SK-N-DZ (cell line): ENCODE measurements around the gene SH2D5.
A peak's percentile ranks its signal among the peaks of the same experiment; 100 is the strongest.
"Not testable (repeated sequence)": the region's sequence is repeated elsewhere in the genome, so short reads cannot be mapped to it uniquely, and the experiment has no call there.

Source experiments
- DNase-seq: peaks from one replicate; pipeline ENCODE4 v3.0.0-alpha.2; 2015; ENCODE audit warnings: low spot score

SH2D5 gene

GRCh38 chr1:20728371-20729154 lies 3.9 kb downstream of the SH2D5 start:
- no peak for DNase-seq

DNA sequence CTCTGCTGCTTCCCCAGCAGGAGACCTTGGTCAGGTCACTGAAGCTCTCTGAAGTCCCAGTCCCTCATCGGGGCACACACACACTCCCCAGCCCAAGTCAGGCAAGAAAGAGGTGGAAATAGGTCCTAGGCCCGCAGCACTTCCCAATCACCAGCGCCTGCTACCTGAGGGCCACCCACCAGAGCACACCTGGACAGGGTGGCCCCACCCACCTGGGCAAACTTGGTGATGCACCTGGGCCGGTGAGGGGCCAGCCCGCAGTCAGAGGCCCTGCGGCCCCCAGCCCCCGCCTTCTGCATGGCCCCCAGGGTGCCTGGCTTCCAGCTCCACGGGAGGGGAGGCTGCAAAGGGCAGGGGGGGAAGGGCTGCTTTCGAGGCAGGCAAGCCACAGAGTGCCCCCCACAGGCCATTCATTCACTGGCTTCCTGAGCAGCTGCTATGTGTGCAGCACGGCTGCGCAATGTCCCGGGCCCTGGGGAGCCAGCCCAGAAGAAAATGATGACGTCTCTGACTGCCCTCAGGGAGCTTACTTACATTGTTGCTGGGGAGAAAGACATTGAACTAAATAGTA lies 4.7 kb downstream of the SH2D5 start:
- no peak for DNase-seq

DNA sequence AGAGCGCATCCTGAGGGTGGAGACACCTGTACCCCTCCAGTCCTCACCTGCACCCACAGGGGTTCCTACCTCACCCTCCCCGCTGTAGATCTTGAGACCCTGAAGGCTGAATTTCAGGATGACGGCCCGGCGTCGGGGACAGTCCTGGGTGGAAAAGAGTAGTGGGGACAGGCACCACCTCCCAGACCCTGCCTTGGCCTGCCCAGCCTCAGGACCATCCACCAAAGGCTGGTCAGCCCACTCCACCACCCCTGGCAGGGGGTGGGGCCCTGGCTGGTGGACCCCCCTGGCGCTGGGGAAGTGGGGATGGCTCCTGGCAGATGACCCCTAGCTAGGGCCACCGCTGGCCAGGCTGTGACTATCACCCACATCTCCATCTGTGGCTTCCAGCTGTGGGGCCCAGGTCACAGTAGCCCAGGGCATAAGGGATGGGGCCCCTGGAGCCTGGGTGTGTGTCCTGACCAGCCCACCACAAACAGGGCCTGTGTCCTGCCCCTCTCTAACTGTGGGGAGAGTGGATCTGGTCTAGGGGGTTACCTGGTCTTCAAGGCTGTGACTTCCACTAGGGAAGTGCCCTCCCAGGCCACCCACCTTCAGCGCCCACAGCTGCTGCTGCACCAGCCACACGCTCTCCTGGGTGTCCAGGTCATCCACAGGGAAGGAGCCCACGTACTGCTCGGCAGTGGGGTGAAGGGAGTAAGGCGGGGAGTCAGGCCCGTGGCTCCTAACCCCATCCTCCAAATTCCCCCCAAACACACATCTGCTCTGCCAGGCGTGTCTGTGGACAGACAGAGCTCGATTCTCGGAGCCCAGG lies 5.4 kb downstream of the SH2D5 start:
- no peak for DNase-seq

DNA sequence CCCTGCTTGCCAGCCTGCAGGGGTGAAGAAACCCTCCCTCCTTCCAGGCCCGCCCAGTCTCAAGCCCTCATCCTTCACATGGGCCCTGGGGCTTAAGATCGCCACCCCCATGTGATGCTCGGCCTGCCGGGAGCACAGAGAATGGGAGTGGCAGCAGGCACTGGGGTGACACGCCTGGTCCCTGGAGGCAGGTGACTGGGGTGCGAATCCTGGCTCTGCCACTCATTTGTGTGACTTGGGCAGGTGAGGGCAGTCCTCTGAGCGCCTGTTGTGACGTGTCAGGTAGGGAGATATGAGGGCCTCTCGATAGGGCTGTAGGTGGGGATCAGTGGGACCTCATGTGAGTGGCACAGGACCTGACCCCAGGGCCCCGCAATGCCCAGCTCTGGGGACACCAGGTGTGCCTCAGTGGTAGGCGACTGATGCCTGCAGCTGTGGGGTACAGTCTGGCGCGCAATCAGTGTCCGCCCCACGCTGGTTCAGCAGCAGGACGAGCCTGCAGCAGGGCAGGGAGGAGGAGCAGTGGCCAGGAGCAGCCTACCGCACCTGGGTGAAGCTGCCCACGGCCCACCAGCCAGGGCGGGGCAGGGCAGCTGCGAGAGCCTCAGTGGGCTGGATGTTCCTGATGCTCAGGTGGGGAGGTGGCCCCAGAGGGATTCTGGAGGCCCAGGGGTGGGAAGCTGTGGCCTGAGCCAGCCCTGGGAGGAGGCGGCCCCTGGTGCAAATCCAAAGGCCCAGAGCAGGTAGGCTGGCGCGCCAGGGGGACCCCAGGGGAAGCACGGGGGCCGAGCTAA lies 6.2 kb downstream of the SH2D5 start:
- DNase-seq: no peak

DNA sequence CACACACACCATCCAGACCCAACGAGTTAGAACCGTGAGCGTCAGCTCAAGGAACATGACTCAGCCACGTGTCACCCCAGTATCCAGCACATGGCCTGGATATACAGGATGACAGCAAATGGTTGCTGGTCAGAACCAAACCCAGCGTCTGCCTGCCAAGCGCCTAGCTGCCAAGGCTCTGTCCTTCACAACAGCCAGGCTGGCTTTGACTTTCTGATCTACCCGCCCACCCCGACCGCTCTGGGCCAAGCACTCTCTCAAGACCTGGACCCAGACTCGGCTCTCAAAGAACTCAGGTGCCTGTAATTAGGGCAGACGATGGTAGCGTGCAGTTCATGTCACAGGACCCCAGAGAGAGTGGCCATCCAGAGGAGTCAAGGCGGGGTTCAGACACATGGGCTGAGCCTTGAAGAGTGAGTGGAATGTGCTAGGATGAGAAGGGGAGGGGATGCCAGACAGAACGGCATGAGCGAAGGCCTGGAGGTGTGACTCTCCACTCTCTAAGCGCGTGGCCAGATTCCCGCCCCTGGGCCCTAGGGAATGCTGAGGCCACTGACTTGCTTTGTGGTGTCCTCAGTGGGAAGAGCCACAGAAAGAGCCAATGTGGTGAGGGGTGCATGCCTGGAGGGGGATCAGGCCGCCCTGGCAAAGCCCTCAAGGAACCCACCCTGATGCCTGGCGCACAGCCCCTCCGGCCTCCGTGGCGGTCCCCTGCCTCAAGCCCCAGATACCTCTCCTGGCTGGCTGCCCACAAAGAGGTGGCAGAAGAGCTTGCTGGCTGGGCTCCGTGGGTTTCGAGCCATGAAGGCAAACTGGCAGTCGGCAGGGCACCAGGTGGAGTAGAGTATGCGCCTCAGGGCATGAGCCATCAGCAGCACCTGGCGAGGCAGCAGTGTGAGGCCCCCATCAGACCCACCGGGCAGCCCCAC lies 7.0 kb downstream of the SH2D5 start:
- no peak for DNase-seq

DNA sequence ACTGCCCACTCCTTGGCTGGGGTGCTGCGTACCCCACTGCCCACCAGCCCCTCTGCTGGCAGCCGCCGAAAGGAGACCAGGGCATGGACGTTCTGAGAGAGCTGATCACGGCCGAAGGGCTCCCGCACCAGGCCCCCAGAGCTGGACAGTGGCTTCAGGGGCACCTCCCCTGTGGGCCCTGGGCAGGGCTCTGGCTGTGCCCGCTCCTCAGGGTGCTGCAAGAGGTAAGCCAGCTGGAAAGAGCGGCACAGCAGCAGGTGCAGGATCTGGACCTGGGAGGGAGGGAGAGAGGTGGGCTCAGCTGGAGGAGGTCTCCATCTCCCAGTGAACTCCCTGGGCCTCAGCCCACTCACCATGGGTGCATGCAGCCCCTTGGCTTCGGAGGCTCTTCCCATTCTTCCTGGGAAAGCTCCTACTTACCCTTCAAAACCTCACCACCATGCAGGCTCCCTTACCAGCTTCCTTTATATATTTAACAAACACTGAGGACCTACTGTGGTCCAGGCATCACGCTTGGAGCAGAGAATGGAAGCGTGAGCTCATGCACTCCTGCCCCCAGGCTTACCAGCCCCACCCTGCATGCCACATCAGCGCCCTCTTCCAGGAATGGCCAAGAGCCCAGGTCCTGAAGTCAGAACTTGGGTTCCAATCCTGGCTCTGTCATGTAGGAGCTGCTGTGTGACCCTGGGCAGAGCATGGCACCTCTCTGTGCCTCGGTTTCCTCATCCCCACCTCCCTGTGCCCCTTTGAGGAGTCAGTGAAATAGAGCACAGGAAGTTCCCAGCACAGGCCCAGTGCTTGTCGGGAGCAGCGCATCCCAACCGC lies 7.9 kb downstream of the SH2D5 start:
- DNase-seq: no peak

- no peak for DNase-seq
These were observed 8.8 kb downstream of the SH2D5 start for GRCh38 chr1:20723537-20724363.

GRCh38 chr1:20723159-20723536 lies 9.4 kb downstream of the SH2D5 start:
- no peak for DNase-seq

- no peak for DNase-seq
These were observed 11.1 kb downstream of the SH2D5 start for GRCh38 chr1:20721117-20722061.

DNA sequence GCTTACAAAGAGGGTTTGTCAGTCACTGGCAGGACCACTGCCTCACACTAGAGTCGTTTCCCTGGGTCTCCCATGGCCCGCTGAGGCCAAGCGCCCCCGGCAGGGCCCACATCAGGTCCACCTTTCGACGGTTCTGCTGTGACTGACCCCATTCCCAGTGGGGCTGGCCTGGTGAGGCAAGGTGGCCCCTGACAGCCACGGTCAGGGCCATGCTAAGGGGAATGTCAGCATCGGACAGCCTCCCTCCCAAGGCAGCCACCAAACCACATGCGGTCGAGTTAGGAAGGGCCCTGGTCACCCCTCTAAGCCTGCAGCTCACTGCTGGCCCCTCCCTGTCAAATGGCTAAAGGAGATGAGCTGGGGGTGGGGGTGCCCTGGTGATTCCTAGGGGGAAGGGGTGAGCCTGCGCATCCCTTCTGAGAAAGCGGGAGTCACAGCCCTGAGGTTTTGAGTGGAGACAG lies 11.8 kb downstream of the SH2D5 start:
- DNase-seq: no peak

- DNase-seq: no peak
These were observed 12.5 kb downstream of the SH2D5 start for GRCh38 chr1:20719871-20720620.

- DNase-seq: no peak
These were observed 13.2 kb downstream of the SH2D5 start for GRCh38 chr1:20719261-20719660.

GRCh38 chr1:20718343-20718882 lies 14.1 kb downstream of the SH2D5 start:
- DNase-seq: not testable (repeated sequence)

DNA sequence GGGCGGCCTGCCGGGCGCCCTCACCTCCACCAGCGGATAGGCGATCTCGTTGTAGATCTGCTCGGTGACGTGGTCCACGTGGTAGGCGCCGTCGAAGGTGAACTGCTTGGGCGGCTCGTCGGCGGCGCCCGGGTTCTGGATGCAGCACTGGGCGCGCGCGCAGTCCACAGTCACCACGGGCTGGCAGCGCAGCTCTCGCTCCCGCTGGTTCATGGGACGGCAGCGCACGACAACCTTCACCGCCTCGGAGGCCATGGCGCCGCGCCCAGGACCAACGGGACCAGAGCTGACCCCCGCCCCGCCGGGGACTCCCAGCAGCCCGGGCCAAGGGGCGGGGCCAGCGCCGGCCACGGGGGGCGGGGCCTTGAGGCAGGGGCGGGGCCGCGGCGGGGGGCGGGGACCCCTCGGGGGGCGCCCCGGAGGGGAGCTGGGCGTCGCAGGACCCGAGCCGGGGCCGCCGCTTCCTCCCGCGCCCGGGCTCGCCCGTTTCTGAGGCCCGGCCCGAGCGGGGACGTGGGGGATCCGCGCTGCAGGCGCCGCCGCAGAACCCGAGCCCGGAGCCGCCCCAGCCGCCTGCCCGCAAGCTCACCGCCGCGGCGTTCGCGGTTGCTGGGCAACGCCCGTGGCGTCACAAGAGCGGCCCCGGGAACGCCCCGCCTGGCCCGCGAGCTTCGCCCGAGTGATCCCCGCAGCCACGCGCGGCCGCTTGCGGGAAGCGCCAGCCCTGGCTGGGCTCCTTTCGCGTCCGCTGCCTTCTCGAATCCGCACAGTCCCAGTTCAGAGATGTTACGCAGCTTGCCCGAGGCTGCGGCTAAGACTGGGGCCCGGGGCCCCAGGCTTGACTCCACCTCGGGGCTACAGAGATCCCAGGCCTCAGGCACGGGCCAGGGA lies 14.8 kb downstream of the SH2D5 start, which contains the start of gene KIF17:
Gene KIF17 (minus strand): TSS at position 556 of the 891 bp plus-strand sequence. CDS start 301 bp downstream, at position 255.
- peak; percentile 47 for DNase-seq

- no peak for DNase-seq
These were observed 16.3 kb downstream of the SH2D5 start for GRCh38 chr1:20716232-20716631.
